GM23338 (cell line): ENCODE results near the gene BCL2L13.

Source experiments
- CREB1 ChIP-seq: fragments of 250-450 bp; sonication (Bioruptor Pico); IDR thresholded peaks from 2 replicates; pipeline ENCODE4 v1.5.0; 2020; ENCODE audit warnings: low read depth, mild to moderate bottlenecking, moderate library complexity
- CTCF ChIP-seq, 2 experiments: fragments of 200-600 bp in 1 of 2; sonication (generic) in 1 of 2; conservative IDR thresholded peaks; 2 replicates each; pipeline versions ENCODE4 v1.5.1 to v1.6.1; 2016 to 2017; ENCODE audit warnings: antibody characterized with exemption in 2 of 2, low read depth in 2 of 2, mild to moderate bottlenecking in 2 of 2, moderate library complexity in 1 of 2
- ETS1 ChIP-seq: IDR thresholded peaks from 2 replicates; pipeline ENCODE4 v1.6.1; 2016; ENCODE audit warnings: antibody characterized with exemption
- EZH2 ChIP-seq: fragments of 200-600 bp; sonication (generic); IDR thresholded peaks from one replicate; pipeline ENCODE4 v1.8.0; 2017; ENCODE audit warnings: antibody characterized with exemption, mild to moderate bottlenecking, low read depth; ENCODE audit not compliant: unreplicated experiment
- EZH2phosphoT487 ChIP-seq: fragments of 200-600 bp; sonication (generic); IDR thresholded peaks from one replicate; pipeline ENCODE4 v1.8.1; 2018; ENCODE audit warnings: antibody characterized with exemption; ENCODE audit not compliant: unreplicated experiment
- JUNB ChIP-seq: IDR thresholded peaks from one replicate; pipeline ENCODE4 v1.6.1; 2016; ENCODE audit warnings: antibody characterized with exemption; ENCODE audit not compliant: unreplicated experiment
- POLR2AphosphoS5 ChIP-seq: IDR thresholded peaks from 2 replicates; pipeline ENCODE4 v1.6.1; 2016; ENCODE audit warnings: antibody characterized with exemption, low read depth
- REST ChIP-seq: IDR thresholded peaks from one replicate; pipeline ENCODE4 v1.6.1; 2018; ENCODE audit warnings: antibody characterized with exemption; ENCODE audit not compliant: unreplicated experiment
- ZNF331 ChIP-seq: fragments of 250-450 bp; sonication (Bioruptor Pico); IDR thresholded peaks from 2 replicates; pipeline ENCODE4 v1.5.0; 2020; ENCODE audit warnings: low read depth, mild to moderate bottlenecking, moderate library complexity

- TF ChIP-seq EZH2 = no peak
- TF ChIP-seq REST = no peak
- no peak for TF ChIP-seq CTCF (conservative IDR thresholded peaks at IDR 0.05; ENCODE audit: low read depth in 2 of 2)
- no peak for TF ChIP-seq POLR2AphosphoS5
- no peak for TF ChIP-seq EZH2phosphoT487
- no peak for TF ChIP-seq ZNF331 (CRISPR knock-in tag)
- TF ChIP-seq ETS1 = no peak
- no peak for TF ChIP-seq CREB1 (CRISPR knock-in tag)
- TF ChIP-seq JUNB = no peak
Measured at GRCh38 chr22:17732251-17732854, 93.8 kb downstream of the BCL2L13 start.
